Activated CD4-positive, alpha-beta T cell treated with anti-CD3 and anti-CD28 coated beads, Interleukin-2, amount 50 U/mL, for 4 hours (primary cell): ENCODE data around the gene BBS9.
"Not testable (repeated sequence)": the region's sequence is repeated elsewhere in the genome, so short reads cannot be mapped to it uniquely, and the experiment has no call there.

Source experiments
- DNase-seq, 2 experiments: peaks; one replicate each; pipeline ENCODE4 v3.0.0-alpha.2; 2020

Gene BBS9

DNA sequence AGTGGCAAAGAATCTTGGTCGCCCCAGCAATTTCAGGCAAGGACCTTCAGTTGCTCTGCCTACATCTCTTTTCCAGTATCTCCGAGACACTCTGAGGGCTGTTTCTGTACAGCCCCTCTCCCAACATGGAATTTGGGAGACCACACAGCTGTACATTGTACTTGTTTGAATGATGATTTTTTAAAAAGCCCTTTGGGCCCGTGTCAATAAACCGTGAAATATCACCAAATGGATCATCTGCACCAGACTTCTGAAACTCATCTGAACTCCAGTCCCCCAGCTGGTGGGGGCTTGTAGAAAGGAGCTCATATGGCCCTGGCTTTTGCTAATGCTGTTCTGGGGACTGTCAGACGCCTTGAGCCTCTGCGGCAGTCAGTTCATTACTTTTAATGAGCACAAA lies 374.9 kb downstream of the BBS9 start:
- no peak for DNase-seq

DNA sequence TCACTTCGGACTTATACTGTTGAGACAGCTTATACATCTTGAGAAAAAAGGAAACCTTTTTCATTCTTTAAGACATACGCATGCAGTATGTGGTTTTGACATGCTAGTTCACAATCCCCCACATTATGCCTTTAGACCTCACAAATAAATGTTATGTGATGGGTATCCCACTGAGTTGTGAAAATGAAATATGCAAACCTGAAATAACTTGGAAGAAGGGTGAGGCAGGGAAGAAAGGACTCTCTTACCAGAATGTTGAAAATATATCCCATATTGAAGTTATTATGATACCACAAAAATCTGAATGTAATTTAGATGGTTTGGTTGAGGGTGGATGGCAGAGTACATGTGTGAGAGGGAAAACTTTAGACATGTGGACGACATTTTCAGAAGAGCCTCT lies 379.8 kb downstream of the BBS9 start:
- DNase-seq: no peak

DNA sequence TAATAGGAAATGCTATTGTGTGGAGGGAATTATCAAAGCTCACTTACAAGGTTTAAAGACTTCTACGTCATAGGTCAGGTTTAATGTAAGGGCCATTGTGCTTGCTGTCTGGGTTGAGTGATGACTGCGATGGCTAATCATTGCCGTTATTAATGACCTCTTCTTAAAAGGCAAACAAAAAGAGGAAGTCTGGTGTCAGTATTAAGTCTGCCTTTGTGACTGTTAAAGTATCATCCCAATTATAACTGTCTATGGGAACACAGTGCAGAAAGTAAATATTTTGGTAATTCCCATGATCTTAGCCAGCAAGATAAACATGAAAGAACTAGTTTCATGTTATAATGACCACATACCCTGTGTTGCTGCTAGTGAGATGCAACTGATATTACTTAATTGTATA lies 382.4 kb downstream of the BBS9 start:
- no peak for DNase-seq

DNA sequence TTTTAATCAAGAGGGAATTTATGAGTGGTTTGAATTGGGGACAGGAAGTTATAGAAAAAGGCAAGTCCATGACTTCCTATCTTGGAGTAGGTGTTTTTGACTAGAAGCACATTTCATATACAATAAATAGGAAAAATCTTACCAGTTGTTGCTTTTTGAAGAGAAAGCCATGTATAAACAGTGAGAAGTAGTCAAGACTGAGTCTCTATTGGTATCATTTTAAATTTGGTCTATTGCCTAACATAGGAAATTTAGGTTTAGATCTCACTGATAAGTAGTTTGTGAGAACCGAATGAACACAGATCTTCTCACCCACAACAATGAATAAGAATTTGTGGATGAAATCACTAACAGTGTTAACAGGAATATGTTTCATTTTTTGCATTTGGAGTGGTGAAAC lies 387.2 kb downstream of the BBS9 start:
- DNase-seq: no peak

DNA sequence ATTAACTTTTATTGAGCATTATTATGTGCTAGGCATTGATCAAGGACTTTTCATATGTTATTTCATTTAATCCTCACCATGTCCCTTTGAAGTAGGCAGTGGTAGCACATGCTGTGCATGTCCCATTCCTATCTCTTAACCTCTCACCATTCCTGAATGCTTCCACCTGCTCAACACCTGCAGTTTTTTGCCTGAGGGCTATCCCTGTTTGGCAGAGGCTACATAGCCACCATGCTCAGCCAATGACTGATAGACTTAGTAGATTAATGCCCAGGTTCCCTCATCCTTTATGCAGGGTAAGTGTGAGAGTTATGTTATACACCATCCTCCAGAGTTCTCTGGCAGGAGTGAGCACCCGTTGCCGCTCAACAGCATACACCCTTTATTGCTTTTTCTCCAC lies 387.8 kb downstream of the BBS9 start:
- DNase-seq: no peak

DNA sequence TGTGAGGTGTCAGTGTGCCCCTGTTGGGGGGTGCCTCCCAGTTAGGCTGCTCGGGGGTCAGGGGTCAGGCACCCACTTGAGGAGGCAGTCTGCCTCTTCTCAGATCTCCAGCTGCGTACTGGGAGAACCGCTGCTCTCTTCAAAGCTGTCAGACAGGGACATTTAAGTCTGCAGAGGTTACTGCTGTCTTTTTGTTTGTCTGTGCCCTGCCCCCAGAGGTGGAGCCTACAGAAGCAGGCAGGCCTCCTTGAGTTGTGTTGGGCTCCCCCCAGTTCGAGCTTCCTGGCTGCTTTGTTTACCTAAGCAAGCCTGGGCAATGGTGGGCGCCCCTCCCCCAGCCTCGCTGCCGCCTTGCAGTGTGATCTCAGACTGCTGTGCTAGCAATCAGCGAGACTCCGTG lies 397.6 kb downstream of the BBS9 start:
- not testable (repeated sequence) for DNase-seq

DNA sequence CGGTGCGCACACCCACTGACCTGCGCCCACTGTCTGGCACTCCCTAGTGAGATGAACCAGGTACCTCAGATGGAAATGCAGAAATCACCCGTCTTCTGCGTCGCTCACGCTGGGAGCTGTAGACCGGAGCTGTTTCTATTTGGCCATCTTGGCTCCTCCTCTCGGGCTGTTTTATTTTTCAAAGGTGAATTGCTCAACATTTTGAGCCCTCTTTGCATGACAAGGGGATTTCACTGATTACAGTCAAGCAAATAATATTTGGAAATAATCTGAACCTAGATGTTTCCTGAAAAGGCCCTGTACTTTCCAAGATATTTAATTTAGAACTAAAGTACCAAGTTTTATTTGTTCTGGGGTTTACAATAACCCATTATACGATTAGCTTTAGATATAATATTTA lies 398.2 kb downstream of the BBS9 start:
- not testable (repeated sequence) for DNase-seq

DNA sequence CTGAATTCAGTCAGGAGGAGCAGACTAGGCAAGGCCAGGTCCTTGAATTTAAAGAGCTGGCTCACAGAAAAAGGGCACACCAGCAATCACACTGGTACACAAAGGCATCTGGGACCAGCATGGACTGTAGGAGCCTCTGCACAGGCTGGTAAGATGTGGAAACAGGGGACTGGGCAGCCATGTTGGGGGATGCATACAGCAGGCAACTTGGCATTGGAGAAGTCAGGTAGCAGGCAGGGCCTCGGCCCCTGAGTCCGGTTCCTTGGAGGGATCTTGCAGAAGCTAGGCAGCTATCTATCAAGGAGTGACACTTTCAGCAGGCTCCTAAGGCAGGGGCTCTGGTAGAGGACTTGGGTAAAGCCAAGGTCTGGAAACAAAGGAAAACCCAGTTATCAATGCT lies 399.7 kb downstream of the BBS9 start:
- no peak for DNase-seq

DNA sequence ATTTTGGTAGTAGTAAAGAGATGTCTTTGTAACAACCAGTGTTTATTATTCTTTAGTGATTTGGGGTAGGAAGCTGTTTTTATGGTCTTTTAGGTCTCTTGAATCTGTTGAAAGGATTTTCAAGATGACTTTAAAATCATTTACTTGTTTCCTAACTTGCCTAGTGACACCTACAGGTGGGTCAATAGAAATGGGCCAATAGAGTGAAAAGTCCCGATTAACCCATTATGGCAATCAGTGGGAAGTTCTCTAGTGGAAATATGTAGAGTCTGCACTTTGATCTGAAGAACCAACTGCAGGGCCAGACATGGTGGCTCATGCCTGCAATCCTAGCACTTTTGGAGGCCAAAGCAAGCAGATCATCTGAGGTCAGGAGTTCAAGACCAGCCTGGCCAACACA lies 401.3 kb downstream of the BBS9 start:
- DNase-seq: no peak

DNA sequence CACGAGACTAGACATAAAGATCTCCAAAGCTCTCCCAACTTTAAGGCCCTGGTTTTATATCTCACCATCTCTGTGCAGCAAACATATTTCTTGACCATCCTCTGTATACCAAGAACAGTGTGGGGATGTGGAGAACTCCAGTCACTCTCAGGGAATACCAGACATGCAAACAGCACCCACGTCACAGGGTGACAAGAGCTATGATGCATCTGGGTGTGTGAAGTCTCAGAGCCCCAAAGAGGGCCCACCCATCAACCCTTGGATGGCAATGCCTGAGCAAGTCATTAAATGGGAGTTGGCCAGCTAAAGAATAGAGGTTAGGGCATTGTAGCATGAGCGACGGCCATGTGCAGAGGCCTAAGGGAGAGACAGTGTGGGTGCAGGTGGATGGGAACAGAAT lies 402.5 kb downstream of the BBS9 start:
- DNase-seq: no peak

DNA sequence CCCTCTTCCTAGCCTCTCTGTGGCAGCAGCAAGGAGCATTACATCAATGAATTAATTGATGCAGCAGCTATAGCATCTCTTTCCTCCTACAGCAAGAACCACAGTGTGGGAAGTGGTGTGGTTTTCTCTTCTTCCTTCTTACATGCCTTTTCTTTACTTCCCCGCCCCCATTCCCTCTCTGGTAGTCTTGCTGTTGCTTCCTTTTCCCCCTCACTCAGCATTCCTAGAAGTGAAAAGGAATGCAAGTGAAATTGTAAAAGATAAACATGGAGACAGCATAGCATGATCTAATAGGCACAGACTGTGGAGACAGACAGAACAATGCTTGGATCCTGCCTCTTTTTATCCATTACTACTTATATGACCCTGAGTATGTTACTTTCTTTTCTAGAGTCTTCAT lies 405.5 kb downstream of the BBS9 start:
- DNase-seq: no peak

DNA sequence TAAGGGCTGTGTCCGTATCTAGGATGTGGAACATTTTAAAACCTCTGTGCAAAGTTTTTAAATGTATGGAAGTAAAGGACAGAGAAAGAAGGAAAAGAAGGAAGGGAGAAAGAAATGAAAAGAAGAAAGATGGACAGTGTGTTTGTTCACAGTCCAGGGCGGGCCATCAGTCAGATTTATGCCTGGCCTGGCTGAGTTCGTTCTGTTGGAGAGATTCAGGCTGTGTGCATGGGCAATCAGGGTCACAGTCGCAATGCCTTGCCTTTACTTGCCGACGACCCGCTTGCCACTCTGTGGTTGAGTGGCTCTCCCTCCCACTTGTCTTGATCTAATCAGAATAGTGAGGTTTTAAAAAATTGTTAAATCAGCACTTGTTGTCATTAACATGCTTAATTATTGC lies 406.6 kb downstream of the BBS9 start:
- no peak for DNase-seq

DNA sequence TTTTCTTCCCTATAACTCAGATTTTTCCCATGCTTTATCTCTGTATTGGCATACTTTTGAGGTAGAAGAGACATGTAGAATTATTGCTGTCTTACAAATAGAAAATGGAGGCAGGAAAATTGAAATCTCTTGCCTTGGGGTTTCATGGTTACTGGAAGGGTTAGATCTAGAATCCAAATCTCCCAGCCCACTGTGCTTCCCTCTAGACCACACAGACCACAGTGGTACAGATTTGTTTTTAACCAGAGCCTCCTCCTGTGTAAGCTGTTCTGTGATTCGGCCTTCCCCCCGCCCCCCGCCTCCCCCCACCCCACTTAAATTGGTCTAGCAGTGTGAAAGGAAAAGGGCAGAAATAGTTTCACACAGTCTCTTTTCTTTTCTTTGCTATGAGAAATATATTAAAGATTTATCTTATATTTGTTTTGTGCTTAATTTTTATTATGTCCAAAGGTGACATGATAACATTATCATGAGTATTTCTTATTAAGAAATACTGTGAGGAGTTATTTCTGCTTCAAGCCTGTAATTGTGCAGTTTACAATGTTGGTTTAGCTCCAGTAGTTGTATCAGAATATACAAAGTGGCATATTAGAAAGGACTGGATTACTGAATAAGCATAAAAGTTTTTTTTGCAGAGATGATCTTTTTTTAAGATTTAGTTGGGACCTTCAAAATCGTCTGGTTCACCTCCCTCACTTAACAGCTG lies 407.2 kb downstream of the BBS9 start:
- DNase-seq: no peak

DNA sequence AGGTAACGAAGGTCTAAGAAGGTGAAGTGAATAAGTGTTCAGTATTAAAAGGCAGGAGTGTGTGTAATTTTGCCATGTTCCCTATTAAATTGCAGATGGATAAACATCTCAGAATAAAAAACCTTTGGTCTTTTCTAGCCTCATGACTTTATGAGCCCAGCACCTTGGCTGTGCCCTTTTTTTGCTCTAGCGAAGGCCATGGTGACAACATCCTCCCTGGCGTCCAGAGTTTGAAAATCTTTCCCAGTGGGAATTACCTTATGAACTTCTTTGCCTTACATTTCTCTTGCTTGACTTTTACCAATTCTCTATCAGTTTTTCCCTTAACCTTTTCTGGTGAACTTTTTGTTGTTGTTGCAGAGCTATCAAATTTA lies 407.7 kb downstream of the BBS9 start:
- DNase-seq: no peak

DNA sequence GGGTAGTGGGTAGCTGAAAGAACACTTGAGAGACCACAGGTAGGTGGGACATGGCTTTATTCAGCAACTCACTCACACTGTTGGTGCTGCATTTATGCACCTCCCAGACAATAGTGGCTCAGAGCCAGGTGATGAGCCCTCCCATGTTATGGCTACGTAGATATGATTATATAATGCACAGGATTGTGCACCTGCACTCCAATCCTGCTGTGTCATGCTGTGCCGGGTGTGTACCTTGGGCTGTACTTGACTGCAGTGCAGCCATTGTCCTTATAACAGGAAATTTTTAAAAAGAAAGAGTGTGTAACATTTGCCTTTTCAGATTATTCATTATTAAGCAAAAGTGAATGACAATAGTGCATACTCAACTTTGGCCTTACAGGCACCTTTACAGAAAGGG lies 409.8 kb downstream of the BBS9 start:
- no peak for DNase-seq

DNA sequence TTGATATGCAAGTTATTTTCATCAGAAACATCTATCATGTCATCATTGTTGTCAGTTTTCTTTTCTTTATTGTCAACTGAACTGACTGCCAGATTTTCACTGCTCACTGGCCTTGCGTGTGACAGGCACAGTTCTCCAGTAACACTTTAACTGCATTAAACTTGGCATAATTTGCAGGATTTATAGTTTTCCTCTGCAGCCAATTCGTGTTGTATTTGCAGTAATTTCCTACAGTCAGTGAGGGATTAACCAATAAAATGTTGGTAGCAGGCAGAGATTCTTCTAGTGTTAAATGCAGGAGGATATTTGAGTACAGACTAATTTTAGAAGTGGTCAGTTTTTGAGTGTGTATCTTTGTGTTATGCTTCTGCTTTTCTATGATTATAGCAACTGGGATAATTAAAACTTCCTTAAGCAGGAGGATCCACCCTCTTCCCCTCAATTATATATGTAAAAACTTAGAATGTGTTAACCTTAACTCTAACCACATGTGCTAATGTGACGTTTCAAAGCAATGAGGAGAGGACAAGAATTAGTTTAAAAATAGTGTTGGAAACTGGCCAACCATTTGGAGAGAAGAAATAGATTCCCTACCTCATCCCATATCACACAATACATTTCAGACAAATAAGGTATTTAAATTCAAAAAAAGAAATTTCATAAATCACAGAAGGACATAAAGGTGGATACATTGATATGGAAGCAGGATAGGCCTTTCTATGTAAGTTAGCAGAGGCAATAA lies 410.5 kb downstream of the BBS9 start:
- no peak for DNase-seq

DNA sequence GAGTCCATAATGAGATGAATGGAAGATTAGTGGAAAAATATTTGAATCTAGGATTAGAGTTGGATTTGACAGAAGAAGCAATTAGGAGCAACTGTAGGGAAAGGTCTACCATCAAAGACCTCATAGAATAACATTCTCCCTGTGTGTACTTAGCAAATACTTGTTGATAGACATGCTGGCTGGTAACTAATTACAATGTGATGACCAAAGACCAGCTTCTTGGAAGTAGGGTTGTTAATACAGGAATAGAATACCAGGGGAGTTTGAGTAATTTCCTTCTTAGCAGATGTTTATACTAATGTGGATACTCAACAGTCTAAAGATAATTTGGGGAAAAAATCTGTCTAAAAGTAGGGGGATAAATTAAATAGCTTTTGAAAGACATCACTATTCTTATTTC lies 418.5 kb downstream of the BBS9 start:
- DNase-seq: no peak

DNA sequence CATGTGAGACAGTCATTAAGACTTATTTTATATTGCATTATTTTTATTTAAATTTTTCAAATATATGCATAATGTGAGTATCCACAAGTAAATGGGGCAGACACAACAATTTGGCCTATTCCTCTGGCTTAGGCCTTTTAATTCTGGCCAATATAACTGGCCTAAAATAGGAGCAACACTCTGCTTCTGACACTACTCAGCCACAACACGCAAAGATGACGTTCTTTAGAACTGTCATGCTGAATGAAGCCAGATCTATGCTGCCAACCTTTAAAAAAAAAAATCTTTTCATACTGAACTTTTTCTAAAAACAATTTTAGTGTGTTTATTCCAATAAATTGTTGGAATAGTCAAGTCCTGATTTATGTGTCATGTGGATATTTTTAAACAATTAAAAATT lies 421.0 kb downstream of the BBS9 start:
- DNase-seq: no peak

DNA sequence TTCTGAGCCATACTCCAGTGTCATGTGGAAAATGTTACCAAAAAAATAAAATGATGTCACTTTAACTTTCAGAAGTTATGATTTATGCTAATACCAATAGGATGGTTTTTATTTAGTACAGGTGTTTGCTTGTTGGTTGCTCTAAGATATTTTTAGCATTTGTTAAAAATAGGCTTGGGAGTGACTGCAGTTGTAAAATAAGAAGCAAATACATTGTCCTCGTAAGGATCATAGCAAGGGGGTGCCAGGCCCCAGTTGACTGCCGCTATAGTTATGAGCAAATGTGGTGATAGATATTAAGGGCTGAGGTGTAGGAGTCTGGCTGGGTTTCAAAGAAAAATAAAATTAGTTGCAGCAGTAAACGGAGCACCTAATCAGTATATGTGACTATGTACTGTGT lies 421.6 kb downstream of the BBS9 start:
- no peak for DNase-seq

DNA sequence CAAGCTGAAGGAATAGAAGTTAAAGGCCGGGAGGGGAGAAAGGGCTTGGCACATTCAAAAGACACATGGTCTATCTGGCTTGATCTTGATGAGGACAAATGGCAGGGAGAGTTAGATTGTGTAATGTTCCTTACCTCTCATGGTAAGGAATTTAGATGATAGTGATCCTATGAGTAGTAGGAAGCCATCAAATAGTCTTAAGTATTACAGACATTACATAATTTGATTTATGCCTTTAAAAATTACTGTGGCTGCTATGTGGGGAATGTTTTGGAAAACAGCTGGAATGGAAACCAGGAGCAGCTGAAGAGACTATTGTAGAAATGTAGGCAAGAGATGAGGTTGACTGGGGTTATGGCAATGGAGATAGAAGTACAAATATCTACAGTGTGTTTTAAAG lies 424.7 kb downstream of the BBS9 start:
- DNase-seq: no peak

DNA sequence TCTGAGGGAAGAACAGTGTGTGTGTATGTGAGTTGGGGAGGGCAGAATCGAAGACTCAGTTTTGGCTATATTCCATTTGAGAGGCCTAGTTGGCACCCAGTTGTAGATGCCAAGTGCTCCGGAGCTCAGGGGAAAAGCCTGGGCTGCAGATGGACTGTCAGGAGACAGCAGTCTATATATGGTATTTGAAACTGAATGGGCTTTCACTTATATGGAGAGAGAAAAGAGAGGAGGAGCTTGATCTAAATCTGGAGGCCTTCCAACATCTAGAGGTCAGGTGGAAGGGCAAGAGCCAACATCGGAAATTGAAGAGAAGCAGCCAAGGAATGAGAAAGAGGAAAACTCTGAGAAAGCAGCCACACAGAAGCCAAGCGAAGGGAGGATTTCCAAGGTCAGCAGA lies 425.2 kb downstream of the BBS9 start:
- no peak for DNase-seq

DNA sequence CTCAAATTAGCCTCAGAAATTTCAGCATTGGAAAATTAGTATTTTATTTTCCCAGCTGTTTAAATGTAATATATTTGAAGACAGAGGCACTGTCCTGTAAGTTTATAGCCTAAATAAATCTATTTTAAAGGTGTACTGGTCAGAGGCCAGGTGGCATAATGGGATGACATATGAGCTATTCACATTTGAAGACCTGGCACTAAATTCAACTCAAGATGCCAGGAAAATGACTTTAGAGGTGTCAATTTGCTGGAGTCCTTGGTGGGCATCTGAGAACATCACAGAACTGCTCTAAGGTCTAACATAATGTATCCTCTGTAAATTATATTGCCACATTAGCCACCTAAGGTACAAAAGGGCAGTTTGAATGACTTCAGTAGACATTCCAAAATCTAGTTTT lies 427.1 kb downstream of the BBS9 start:
- no peak for DNase-seq

DNA sequence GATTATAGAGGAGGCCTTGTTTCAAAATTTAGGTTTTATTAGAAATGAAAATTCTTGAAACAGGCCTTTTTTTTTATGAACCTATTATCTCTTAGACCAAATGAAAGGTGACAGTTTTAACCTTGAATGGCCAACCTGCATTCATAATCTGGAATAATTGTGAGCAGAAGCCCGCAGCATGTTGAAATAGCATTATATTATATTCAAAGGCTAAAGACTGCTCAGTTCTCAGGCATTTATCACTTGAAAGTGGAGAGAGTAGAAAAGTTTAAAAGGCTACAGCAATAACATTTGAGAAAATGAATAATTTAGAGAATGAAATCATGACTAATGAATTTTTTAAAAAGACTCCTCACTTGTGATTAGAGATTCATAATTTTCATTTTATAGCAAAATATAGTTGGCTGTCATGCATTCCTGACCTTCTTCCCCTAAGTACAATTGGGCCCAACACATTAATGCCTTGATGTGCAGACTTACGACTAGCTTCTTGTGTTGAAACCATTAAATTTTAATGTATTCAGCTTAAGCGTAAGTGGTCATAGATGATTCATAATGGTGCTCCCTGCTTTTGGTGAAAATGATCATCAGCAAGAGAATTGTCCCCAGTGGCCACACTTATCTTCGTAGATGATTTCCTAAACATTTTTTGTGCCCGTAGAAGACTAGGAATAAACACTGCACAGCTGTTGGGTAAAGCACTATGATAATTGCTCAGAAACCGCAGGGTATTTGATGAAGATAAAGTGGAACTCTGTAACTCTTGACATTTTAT lies 429.4 kb downstream of the BBS9 start:
- no peak for DNase-seq

DNA sequence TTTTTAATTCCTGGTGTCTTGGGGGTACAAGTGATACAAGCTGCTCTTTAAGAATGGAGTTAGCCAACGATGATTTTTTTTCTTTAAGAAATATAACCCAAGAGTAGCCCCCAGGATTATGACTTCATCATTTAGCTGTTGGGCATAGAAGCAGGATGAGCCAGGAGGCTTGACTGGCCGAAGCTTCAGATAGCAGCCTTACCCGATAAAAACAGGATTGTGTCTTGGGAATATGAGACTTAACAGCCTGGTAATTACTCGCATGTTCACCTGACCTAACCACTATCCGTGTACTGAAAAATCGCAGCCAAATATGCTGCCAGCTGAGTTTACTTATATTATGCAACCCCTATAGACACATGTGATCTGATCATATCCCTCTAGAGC lies 430.0 kb downstream of the BBS9 start:
- no peak for DNase-seq
